OCI-LY1 (cell line): Measurements from ENCODE around the gene IMPDH2.

Source experiments
- EZH2 ChIP-seq: fragments of 200-600 bp; sonication (generic), shearing (Covaris generic); IDR thresholded peaks from 2 replicates; pipeline ENCODE4 v1.8.0; 2017; ENCODE audit warnings: borderline replicate concordance, mixed run types, mild to moderate bottlenecking, antibody characterized with exemption, low read length, moderate library complexity, mixed read lengths
- TF ChIP-seq, protein P1 (sequence below): fragments of 200-600 bp; sonication (generic), shearing (Covaris generic); IDR thresholded peaks from 2 replicates; pipeline ENCODE4 v1.5.1; 2017; ENCODE audit warnings: mild to moderate bottlenecking, antibody characterized with exemption, low read length, moderate library complexity, mixed read lengths

GRCh38 chr3:49005998-49006397 lies 23.2 kb downstream of the IMPDH2 start:
- no peak for TF ChIP-seq EZH2
- TF ChIP-seq, protein P1, sequence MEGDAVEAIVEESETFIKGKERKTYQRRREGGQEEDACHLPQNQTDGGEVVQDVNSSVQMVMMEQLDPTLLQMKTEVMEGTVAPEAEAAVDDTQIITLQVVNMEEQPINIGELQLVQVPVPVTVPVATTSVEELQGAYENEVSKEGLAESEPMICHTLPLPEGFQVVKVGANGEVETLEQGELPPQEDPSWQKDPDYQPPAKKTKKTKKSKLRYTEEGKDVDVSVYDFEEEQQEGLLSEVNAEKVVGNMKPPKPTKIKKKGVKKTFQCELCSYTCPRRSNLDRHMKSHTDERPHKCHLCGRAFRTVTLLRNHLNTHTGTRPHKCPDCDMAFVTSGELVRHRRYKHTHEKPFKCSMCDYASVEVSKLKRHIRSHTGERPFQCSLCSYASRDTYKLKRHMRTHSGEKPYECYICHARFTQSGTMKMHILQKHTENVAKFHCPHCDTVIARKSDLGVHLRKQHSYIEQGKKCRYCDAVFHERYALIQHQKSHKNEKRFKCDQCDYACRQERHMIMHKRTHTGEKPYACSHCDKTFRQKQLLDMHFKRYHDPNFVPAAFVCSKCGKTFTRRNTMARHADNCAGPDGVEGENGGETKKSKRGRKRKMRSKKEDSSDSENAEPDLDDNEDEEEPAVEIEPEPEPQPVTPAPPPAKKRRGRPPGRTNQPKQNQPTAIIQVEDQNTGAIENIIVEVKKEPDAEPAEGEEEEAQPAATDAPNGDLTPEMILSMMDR, result no peak
